ES-I3 (cell line): ENCODE measurements around the gene ECM2.

Experiments used
- H3K36me3 ChIP-seq: 2 replicates; pipeline ENCODE4 v1.6.1; 2013; ENCODE audit warnings: mild to moderate bottlenecking, low read length, control low read depth, moderate library complexity; ENCODE audit not compliant: insufficient read depth
- H3K4me1 ChIP-seq: 2 replicates; pipeline ENCODE4 v1.6.1; 2013; ENCODE audit warnings: mild to moderate bottlenecking, control low read depth, low read length; ENCODE audit not compliant: insufficient read depth
- H3K9ac ChIP-seq: 2 replicates; pipeline ENCODE4 v1.6.1; 2013; ENCODE audit warnings: low read depth, mild to moderate bottlenecking, low read length, moderate library complexity
- H3K9me3 ChIP-seq: 2 replicates; pipeline ENCODE4 v1.6.1; 2013; ENCODE audit warnings: mild to moderate bottlenecking, low read length, moderate library complexity; ENCODE audit not compliant: control insufficient read depth, insufficient read depth

Gene ECM2

GRCh38 chr9:92479346-92479745, 56.4 kb downstream of the ECM2 start:
- H3K36me3 ChIP-seq: no peaks in the 10 kb centered on the region
- H3K9me3 ChIP-seq: no peaks in the 10 kb centered on the region
- H3K9ac ChIP-seq: no peak overlapping the region
- peaks cover 21% of the 10 kb centered on the region for H3K4me1 ChIP-seq

- H3K4me1 ChIP-seq: peaks cover 21% of the 10 kb centered on the region
- H3K9ac ChIP-seq: no peak overlapping the region
- H3K9me3 ChIP-seq: no peaks in the 10 kb centered on the region
- no peaks in the 10 kb centered on the region for H3K36me3 ChIP-seq
These were observed 57.0 kb downstream of the ECM2 start for GRCh38 chr9:92478783-92479182.

- Histone ChIP-seq H3K4me1 (peaks cover 21% of the 10 kb centered on the region), H3K9ac (no peak overlapping the region), H3K9me3 (no peaks in the 10 kb centered on the region), H3K36me3 (no peaks in the 10 kb centered on the region)
These were observed 58.8 kb downstream of the ECM2 start for GRCh38 chr9:92476962-92477361.

DNA sequence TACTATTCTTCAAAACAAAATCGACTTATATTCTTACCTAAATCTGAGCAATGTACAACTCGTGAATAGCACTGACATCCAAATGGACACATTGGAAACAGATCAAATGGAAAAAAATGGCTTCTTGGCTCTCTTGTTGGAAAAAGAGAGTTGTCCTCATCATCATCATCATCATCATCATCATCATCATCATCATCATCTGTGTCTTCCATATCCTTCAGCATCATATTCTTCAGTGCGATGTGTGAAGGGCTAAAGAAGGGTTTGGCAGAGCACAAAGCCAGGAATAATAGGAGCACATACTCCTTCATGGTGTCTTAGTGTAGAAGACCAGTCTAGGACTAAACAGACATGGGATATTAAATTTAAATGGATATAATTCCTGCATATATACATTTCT, 61.2 kb downstream of the ECM2 start:
- Histone ChIP-seq H3K9ac (no peak overlapping the region), H3K9me3 (no peaks in the 10 kb centered on the region), H3K4me1 (peaks cover 1% of the 10 kb centered on the region; the same call in 1 of the 2 replicates), H3K36me3 (no peaks in the 10 kb centered on the region)

DNA sequence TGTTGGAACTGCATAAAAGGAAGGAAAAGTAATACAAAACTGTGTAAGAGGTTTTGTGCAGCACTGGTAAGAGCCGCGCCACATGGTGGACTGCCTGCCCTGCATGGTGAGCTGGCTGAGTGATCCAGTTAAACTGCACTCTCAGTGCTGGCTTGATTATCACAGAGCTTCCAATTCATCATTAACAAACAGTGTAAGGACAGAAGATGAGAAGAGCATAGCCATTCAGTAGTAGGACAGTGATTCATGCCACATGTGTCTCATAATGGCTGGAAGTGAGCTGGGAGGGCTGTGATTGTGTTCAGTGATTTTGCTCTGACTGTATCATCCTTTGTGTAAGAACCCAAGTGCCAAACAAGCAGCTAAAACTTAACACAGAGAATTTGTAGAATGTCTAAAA, 67.6 kb downstream of the ECM2 start:
- H3K9me3 ChIP-seq: no peaks in the 10 kb centered on the region
- no peaks in the 10 kb centered on the region for H3K36me3 ChIP-seq
- no peak overlapping the region for H3K9ac ChIP-seq
- no peaks in the 10 kb centered on the region for H3K4me1 ChIP-seq

GRCh38 chr9:92467511-92467910, 68.3 kb downstream of the ECM2 start:
- no peaks in the 10 kb centered on the region for H3K4me1 ChIP-seq
- H3K9me3 ChIP-seq: no peaks in the 10 kb centered on the region
- H3K9ac ChIP-seq: no peak overlapping the region
- no peaks in the 10 kb centered on the region for H3K36me3 ChIP-seq

GRCh38 chr9:92467041-92467440, 68.7 kb downstream of the ECM2 start:
- H3K9me3 ChIP-seq: no peaks in the 10 kb centered on the region
- H3K4me1 ChIP-seq: no peaks in the 10 kb centered on the region
- H3K9ac ChIP-seq: no peak overlapping the region
- H3K36me3 ChIP-seq: no peaks in the 10 kb centered on the region

- Histone ChIP-seq H3K36me3 (no peaks in the 10 kb centered on the region), H3K9ac (no peak overlapping the region), H3K9me3 (no peaks in the 10 kb centered on the region), H3K4me1 (no peaks in the 10 kb centered on the region)
These were observed 71.8 kb downstream of the ECM2 start for GRCh38 chr9:92463984-92464383.

- Histone ChIP-seq H3K9ac (no peak overlapping the region), H3K9me3 (no peaks in the 10 kb centered on the region), H3K36me3 (no peaks in the 10 kb centered on the region), H3K4me1 (no peaks in the 10 kb centered on the region)
These were observed 72.4 kb downstream of the ECM2 start for GRCh38 chr9:92463387-92463786.

DNA sequence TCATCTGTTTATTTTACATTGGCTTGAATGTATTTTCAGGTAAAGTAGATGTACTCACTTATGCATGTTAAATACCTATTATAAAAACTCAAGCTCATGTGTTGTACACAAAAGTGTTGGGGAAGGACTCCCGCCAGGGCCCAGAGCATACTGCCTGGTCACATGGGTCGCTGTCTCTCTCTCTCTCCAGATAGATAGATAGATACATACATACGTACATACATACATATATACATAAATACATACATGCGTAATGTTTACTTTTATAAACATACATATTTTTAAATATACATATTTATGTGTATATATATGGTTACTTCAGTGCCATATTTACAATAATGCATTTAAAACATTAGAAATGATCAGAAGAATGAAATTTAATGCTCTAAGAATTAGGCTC, 78.2 kb downstream of the ECM2 start:
- H3K36me3 ChIP-seq: no peaks in the 10 kb centered on the region
- H3K9me3 ChIP-seq: no peaks in the 10 kb centered on the region
- H3K4me1 ChIP-seq: no peaks in the 10 kb centered on the region
- no peak overlapping the region for H3K9ac ChIP-seq

- Histone ChIP-seq H3K4me1 (no peaks in the 10 kb centered on the region), H3K36me3 (no peaks in the 10 kb centered on the region), H3K9me3 (no peaks in the 10 kb centered on the region), H3K9ac (no peak overlapping the region)
These were observed 80.6 kb downstream of the ECM2 start for GRCh38 chr9:92455217-92455616.

DNA sequence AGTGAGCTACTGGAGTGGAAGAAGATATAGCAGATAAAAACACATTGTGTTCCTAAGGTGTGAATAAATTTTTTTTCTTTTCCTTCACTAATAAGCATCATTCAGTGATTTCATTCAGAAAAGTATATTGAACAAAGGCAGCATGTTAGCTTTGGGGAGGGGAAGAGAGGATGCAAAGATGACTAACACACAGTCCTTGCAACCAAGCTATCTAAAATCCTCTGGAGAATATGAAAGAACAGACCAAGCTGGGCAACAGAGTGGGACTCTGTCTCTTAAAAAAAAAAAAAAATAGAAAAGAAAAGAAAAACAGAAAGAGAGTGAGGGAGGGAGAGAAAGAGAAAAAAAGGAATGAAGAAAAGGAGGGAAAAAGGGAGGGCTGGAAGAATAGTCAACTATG, 89.3 kb downstream of the ECM2 start:
- H3K4me1 ChIP-seq: peaks cover 8% of the 10 kb centered on the region; the same call in 1 of the 2 replicates
- H3K9ac ChIP-seq: no peak overlapping the region
- H3K9me3 ChIP-seq: no peaks in the 10 kb centered on the region
- no peaks in the 10 kb centered on the region for H3K36me3 ChIP-seq
